Naive thymus-derived CD8-positive, alpha-beta T cell (primary cell): Measurements from ENCODE around the gene MGAT4B. TPM values are rescaled to one million over a fixed set of nuclear protein-coding genes. Genes with fewer than 3 reads are reported as not detected.

ENCODE experiments used
- ATAC-seq, 2 donors: fragments of 150-1000 bp; cut with Tn5 transposase in 1 of 2; sonication (Bioruptor Pico), chemical (Tn5 transposase) in 1 of 2; 1 replicate in 1 of 2; 2 replicates in 1 of 2; pipeline ENCODE4 v1.10.0; 2021; ENCODE audit warnings: mild to moderate bottlenecking in 2 of 2, moderate library complexity in 2 of 2
- POLR2A ChIA-PET: fragments of 350-600 bp; sonication (Branson Sonifier 250); formaldehyde crosslinking; loops from one replicate; lab custom pipeline; 2021; ENCODE audit warnings: antibody characterized with exemption; lab: Charles Lee
- DNase-seq, 10 donors: peaks; one replicate each; pipeline versions ENCODE4 v3.0.0 to v3.0.0-alpha.2; 2020 to 2022
- H3K27ac Mint-ChIP-seq, 10 donors: one replicate each; pipeline ENCODE4 v1.8.0; 2020 to 2022; ENCODE audit warnings: mild to moderate bottlenecking in 10 of 10, mixed read lengths in 10 of 10, moderate library complexity in 4 of 10, inconsistent platforms in 1 of 10
- H3K27me3 Mint-ChIP-seq, 5 donors: one replicate each; pipeline ENCODE4 v1.8.0; 2021 to 2022; ENCODE audit warnings: mixed read lengths in 5 of 5
- H3K36me3 Mint-ChIP-seq, 3 donors: one replicate each; pipeline ENCODE4 v1.8.0; 2020 to 2022; ENCODE audit warnings: mixed read lengths in 3 of 3, mild to moderate bottlenecking in 2 of 3, inconsistent platforms in 1 of 3
- H3K4me1 Mint-ChIP-seq, 4 donors: one replicate each; pipeline ENCODE4 v1.8.0; 2021 to 2022; ENCODE audit warnings: mixed read lengths in 4 of 4
- H3K4me3 Mint-ChIP-seq, 10 donors: one replicate each; pipeline ENCODE4 v1.8.0; 2020 to 2022; ENCODE audit warnings: mild to moderate bottlenecking in 10 of 10, mixed read lengths in 10 of 10, moderate library complexity in 6 of 10, inconsistent platforms in 1 of 10
- H3K9me3 Mint-ChIP-seq, 9 donors: one replicate each; pipeline ENCODE4 v1.8.0; 2020 to 2022; ENCODE audit warnings: mixed read lengths in 9 of 9, mild to moderate bottlenecking in 3 of 9, inconsistent platforms in 1 of 9, moderate library complexity in 1 of 9
- polyA plus RNA-seq, 3 donors: library from polyadenylated mRNA; unstranded; fragments of 300-500 nt; fragmentation: Illumina TruSeq; gene quantifications; one replicate each; pipeline ENCODE4 v1.2.3, GENCODE V29; 2021
- total RNA-seq, 8 experiments: library from RNA in 2 of 8; stranded (reverse) in 2 of 8; gene quantifications; one replicate each; pipeline ENCODE4 v1.2.3 and lab custom pipeline; 2021 to 2026

The MGAT4B gene
- total and polyA plus RNA-seq, 5 experiments from 2014 or later, result 7.8 to 175 (median 20.9) TPM

DNA sequence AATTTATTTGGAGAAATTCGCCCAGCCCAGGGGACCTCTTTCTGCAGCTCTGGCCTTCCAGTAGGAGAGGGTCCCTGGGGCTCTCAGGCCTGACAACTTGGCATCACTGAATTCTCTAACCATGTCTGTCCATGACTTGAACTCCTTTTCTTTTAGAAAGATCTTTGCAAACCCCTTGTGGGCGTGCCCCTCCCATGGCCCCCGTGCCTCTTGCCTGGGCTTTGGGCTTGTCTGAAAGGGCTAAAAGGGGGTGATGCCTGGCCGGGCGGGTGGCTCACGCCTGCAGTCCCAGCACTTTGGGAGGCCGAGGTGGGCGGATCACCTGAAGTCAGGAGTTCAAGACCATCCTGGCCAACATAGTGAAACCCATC, 10.8 kb upstream of the MGAT4B start:
- DNase-seq (no peak), ATAC-seq (no peak)
- peaks cover 25 to 47% (median 39%) of the 10 kb centered on the region in 4 donors for H3K4me1 Mint-ChIP-seq
- no peaks in the 10 kb centered on the region for H3K9me3 Mint-ChIP-seq
- H3K27me3 Mint-ChIP-seq, result peaks cover 0 to 2% (median 0%) of the 10 kb centered on the region in 5 donors
- H3K36me3 Mint-ChIP-seq, result peaks cover 0 to 14% (median 0%) of the 10 kb centered on the region in 3 donors
- peak overlapping the region; percentile 30 to 95 (median 84) for H3K4me3 Mint-ChIP-seq
- POLR2A ChIA-PET, result interaction anchor here (0.7 to 6.8 kb wide), 6 partner anchors 8 to 194 kb away, joined by 3 to 154 read pairs (median 5); partner anchors contain the start of genes HNRNPH1 and MGAT4B
- H3K27ac Mint-ChIP-seq, result peak overlapping the region in 6 of 10 donors; percentile 22 to 92 (median 82)

DNA sequence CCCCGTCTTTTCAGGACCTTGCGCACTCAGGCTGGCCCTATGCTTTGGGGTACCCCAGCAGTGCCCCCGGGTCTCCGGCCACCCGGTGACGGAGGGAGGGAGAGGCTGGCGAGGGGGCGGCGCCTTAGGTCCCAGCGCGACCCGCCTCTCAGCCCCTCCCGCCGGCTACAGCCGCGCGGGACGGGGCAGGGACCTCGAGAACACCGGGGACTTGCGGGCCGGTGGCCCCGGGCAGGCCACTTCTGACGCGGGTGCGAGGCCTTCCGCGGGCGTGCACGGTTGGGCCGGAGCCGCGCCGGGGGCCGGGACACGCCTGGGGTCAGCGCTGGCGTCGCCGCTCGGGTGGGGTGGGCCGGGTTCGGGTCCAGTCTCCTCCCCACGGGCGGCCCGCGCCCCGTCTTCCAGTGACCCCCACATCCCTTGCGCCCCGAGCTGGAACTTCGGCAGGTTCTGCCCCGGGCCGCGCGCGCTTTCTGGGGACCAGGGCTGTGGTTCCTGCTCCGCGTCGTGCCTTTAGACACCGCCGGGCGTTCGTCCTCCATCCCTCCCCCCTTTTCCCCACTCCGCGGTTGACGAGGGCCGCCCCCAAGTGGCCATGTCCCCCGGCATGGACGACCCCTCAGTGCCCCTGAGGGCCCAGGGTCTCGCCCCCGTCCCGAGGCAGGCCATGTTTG, 10.3 kb upstream of the MGAT4B start:
- Mint-ChIP-seq H3K27ac (peak overlapping the region in 2 of 10 donors; percentile 64 to 85), H3K9me3 (no peaks in the 10 kb centered on the region), H3K36me3 (peaks cover 0 to 14% (median 0%) of the 10 kb centered on the region in 3 donors), H3K4me1 (peaks cover 19 to 42% (median 34%) of the 10 kb centered on the region in 4 donors), H3K27me3 (peaks cover 0 to 2% (median 0%) of the 10 kb centered on the region in 5 donors), H3K4me3 (peak overlapping the region in 9 of 10 donors; percentile 30 to 95 (median 84))
- ATAC-seq, result no peak
- POLR2A ChIA-PET, result interaction anchor here (0.7 to 6.8 kb wide), 5 partner anchors 10 to 194 kb away, joined by 3 to 154 read pairs (median 6); partner anchors contain the start of genes HNRNPH1 and MGAT4B
- DNase-seq, result no peak

DNA sequence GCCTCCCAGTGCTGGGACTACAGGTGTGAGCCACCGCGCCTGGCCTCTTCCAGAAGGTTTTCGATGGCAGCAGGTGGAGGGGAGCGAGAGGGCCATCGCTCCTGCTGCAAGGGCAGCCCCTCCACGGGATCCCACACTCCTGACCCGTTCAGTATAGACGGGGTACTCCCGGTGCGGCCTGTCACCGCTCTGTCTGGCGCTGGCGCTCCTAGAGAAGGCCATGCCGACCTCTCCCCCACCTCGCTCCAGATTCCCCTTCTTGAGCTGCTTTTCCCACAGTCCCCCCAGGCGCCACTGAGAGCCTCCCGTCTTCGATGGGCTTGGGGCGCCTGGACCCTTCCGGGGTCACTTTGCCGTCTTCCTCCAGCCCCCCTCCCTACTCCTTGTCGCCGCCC, 9.7 kb upstream of the MGAT4B start:
- DNase-seq (no peak), ATAC-seq (no peak)
- no peaks in the 10 kb centered on the region for H3K9me3 Mint-ChIP-seq
- H3K4me3 Mint-ChIP-seq, result peak overlapping the region in 6 of 10 donors; percentile 4 to 82 (median 29)
- no peak overlapping the region for H3K27ac Mint-ChIP-seq
- POLR2A ChIA-PET, result interaction anchor here (0.5 to 1.8 kb wide), 2 partner anchors 10 to 132 kb away, joined by 6 to 7 read pairs; partner anchors contain the start of gene MGAT4B
- peaks cover 0 to 14% (median 0%) of the 10 kb centered on the region in 3 donors for H3K36me3 Mint-ChIP-seq
- H3K27me3 Mint-ChIP-seq, result no peaks in the 10 kb centered on the region
- H3K4me1 Mint-ChIP-seq, result peaks cover 16 to 37% (median 29%) of the 10 kb centered on the region in 4 donors

DNA sequence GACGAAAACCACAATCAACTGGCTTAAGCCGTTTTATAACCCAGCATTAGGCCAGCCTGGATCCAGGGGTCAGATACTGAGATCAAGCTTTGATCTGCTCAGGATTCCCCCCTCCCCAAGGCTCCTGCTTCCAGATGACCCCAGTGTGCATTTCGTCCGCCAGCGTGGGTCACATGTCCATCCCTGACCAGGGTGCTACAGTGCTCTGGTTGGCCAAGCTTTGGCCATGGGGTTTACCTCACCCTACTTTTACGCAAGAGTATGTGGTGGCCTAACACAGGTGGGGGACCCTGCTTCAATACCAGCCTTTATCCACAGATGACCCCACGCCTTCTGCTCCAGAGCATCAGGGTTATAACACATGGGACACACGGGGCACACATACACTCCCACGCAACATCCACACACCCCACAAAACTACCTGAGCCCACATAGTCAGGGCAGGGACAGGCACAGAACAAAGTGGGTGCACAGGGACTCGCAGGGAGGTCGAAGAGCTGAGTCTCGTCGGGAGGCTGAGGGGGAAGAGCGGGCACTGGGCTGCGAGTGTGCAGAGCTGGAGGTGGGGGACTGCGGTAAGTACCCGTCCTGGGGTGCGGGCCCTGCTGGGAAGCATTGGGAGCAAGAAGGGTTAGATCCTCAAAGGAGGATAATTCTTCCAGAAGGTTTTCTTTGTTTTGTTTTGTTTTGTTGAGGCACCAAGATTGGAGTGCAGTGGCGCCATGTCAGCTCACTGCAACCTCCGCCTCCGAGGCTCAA, 9.0 kb upstream of the MGAT4B start:
- Mint-ChIP-seq H3K27me3 (no peaks in the 10 kb centered on the region), H3K4me1 (peaks cover 16 to 36% (median 29%) of the 10 kb centered on the region in 4 donors), H3K9me3 (no peaks in the 10 kb centered on the region), H3K36me3 (peaks cover 0 to 15% (median 0%) of the 10 kb centered on the region in 3 donors), H3K27ac (peak overlapping the region in 2 of 10 donors; percentile 66 to 74), H3K4me3 (peak overlapping the region in 8 of 10 donors; percentile 22 to 74 (median 56))
- no peak for DNase-seq
- ATAC-seq, result no peak
- POLR2A ChIA-PET, result interaction anchor here (0.5 to 1.8 kb wide), 3 partner anchors 9 to 131 kb away, joined by 3 to 7 read pairs (median 6); partner anchors contain the start of gene MGAT4B

DNA sequence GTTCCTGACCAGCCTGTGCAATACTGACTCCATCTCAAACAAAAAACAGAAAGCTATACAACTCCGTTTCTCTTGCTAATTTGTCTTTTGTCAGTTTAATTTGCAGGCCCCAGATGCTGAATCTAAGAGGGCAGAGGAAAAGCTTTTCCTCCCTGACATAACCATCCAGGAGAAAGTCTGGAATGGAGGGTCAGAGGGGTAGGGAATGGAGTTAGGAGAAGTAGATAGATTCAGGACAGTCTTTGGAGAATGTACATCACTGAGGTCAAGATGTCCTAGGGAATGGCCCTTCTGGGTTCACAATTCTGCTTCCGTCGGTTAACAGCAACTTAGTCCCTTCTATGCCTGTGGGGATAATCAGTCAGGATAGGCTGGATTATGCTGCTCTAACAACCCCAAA, 7.4 kb upstream of the MGAT4B start:
- ATAC-seq, result no peak
- H3K9me3 Mint-ChIP-seq, result no peaks in the 10 kb centered on the region
- POLR2A ChIA-PET, result interaction anchor here (0.9 to 1.8 kb wide), 3 partner anchors 9 to 81 kb away, joined by 3 to 8 read pairs (median 3); no protein-coding TSS in a partner anchor

DNA sequence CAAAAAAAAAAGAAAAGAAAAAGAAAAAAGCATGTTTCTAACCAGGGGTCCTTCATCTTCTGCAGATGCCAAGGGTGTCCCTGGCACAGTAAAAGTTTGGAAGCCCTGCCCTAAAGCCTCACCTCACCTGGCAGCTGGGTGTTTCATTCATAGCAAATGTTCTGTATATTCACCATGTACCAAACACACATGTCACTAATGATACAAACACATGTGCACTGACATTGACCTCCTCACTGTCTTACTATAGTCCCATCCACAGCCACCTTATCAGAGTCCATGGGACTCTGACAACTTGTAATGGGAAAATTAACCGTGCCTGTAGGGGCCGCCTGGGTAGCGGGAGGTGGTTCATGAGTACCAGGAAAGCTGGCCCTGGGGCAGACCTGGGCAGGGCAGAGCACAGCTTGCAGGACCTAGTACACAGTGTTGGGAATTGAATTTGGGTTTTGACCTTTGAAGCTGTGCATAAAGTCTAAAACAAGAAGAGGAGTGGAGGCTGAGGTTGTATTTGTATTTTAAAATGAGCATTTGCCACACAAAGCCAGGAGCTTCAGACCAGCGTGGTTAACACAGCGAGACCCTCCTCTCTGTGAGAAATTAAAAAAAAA, 6.4 kb upstream of the MGAT4B start:
- ATAC-seq (no peak), DNase-seq (no peak)
- no peak overlapping the region for H3K4me3 Mint-ChIP-seq
- peak overlapping the region in 1 of 10 donors; percentile 35 for H3K27ac Mint-ChIP-seq
- H3K4me1 Mint-ChIP-seq, result peaks cover 4 to 15% (median 14%) of the 10 kb centered on the region in 4 donors
- no peaks in the 10 kb centered on the region for H3K27me3 Mint-ChIP-seq
- H3K36me3 Mint-ChIP-seq, result peaks cover 0 to 15% (median 0%) of the 10 kb centered on the region in 3 donors
- no peaks in the 10 kb centered on the region for H3K9me3 Mint-ChIP-seq
- POLR2A ChIA-PET, result interaction anchor here (1.8 kb wide), 1 partner anchor 10 kb away, joined by 8 read pairs; no protein-coding TSS in a partner anchor

More for the DNA sequence above, 7.4 kb upstream of the MGAT4B start:
- peaks cover 0 to 15% (median 0%) of the 10 kb centered on the region in 3 donors for H3K36me3 Mint-ChIP-seq
- no peak overlapping the region for H3K4me3 Mint-ChIP-seq
- H3K27me3 Mint-ChIP-seq, result no peaks in the 10 kb centered on the region
- peaks cover 9 to 23% (median 19%) of the 10 kb centered on the region in 4 donors for H3K4me1 Mint-ChIP-seq
- H3K27ac Mint-ChIP-seq, result no peak overlapping the region
- no peak for DNase-seq

DNA sequence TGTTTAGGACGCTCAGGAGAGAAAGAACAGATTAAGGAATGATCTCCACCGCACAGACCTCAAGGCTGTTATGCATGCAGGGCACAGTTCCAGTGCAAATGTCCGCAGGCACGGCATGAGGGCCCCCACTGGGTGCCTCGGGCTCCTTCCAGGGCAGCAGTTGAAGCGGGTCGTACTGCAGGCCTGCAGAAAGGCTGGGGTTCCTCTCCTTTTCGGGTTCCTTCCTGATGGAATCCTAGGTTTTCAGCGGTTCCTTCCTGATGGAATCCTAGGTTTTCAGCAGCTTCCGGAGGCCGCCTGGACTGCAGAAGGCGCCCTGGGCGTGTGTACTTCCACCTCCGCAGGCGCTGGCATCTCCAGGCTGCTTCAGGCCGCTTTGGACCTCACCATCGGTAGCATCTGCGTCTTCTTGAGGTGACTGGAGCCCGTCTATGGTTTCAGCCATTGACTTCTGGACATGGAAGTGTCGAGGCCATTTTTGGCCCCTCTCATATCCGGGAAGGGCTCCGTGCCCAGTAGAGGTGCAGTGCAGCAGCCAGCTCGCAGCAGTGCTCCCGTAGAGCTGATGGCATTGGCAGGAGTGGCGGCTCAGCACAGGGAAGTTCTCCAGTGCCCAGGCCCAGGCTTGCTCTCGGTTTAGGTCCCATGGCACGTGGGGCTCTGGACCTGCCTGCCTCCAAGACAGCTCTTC, 5.6 kb upstream of the MGAT4B start:
- POLR2A ChIA-PET, result interaction anchor here (1.8 kb wide), 1 partner anchor 10 kb away, joined by 8 read pairs; no protein-coding TSS in a partner anchor
- peaks cover 0 to 15% (median 0%) of the 10 kb centered on the region in 3 donors for H3K36me3 Mint-ChIP-seq
- no peaks in the 10 kb centered on the region for H3K9me3 Mint-ChIP-seq
- no peaks in the 10 kb centered on the region for H3K27me3 Mint-ChIP-seq
- no peak overlapping the region for H3K4me3 Mint-ChIP-seq
- DNase-seq (no peak), ATAC-seq (no peak)
- no peak overlapping the region for H3K27ac Mint-ChIP-seq
- H3K4me1 Mint-ChIP-seq, result peaks cover 2 to 9% (median 8%) of the 10 kb centered on the region in 4 donors

DNA sequence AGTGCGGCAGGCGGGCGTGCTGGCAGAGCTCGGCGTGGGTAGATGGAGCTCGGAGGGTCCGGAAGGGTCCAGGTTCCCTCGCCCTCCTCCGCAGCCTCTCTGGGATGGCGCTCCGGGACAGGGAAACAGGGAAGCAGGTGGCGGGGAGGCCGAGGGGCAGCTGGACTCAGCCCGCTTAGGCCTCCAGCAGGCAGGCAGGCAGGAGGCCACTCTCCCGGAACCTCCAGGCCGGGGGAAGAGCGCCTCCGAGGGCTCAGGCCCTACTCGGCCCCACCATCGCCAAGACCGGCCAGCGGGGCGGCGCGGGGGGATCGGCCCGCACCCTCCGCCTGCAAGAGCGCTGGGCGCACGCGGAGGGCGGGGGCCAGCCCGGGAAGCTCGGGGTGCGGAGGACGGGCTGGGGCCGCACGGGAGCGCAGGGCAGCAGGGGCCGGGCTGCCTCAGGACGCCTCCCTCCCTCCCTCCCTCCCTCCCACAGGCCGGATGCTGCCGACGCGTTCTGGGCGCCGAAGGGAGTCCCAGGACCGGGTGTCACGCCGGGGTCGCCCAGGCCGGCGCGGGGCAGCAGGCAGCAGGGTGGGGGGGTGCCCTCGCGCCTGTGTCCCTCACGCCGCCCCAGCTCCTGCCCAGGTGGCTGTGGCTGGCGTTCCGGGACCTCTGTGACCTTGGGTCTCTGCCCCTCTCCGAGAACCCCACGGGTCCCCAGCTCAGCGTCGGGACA, 977 bp downstream of the MGAT4B start:
- H3K4me1 Mint-ChIP-seq, result peaks cover 22 to 42% (median 36%) of the 10 kb centered on the region in 4 donors
- no peak for DNase-seq
- peak overlapping the region in 9 of 10 donors; percentile 73 to 93 (median 89) for H3K27ac Mint-ChIP-seq
- no peaks in the 10 kb centered on the region for H3K9me3 Mint-ChIP-seq
- H3K27me3 Mint-ChIP-seq, result peaks cover 0 to 3% (median 0%) of the 10 kb centered on the region in 5 donors
- peaks cover 0 to 3% (median 2%) of the 10 kb centered on the region in 3 donors for H3K36me3 Mint-ChIP-seq
- H3K4me3 Mint-ChIP-seq, result peak overlapping the region; percentile 79 to 92 (median 86)
- peak in 1 of 2 donors; percentile 10 for ATAC-seq
- POLR2A ChIA-PET, result interaction anchor here (0.6 to 7.8 kb wide), 9 partner anchors 9 to 182 kb away, joined by 3 to 154 read pairs (median 7); partner anchors contain the start of genes HNRNPH1, LTC4S and SQSTM1

DNA sequence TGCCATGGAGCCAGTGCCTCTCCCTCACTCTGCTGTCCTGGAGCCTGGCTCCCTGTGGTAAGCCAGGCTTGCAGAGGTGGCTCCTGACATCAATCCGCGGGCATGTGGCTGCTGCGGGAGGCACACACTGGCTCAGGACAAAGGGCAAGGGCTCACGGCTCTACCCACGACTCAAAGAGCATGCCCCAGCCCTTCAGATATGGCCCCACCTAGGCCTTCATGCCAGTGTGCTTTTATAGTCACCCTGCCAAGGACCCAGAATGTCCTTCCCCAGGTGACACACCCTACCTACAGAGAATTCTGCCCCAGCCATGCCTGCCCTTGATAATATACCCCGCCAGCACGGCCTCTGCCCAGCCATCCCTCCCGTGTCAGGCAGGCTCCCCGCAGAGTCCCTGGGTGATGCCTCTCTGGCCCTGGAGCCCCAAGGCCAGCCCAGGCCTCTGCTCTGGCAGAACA, 1.6 kb downstream of the MGAT4B start:
- peaks cover 0 to 3% (median 0%) of the 10 kb centered on the region in 5 donors for H3K27me3 Mint-ChIP-seq
- peaks cover 0 to 3% (median 2%) of the 10 kb centered on the region in 3 donors for H3K36me3 Mint-ChIP-seq
- peak overlapping the region; percentile 79 to 92 (median 86) for H3K4me3 Mint-ChIP-seq
- ATAC-seq (no peak), DNase-seq (no peak)
- H3K4me1 Mint-ChIP-seq, result peaks cover 22 to 42% (median 36%) of the 10 kb centered on the region in 4 donors
- peak overlapping the region; percentile 73 to 93 (median 89) for H3K27ac Mint-ChIP-seq
- POLR2A ChIA-PET, result interaction anchor here (1.0 to 7.8 kb wide), 7 partner anchors 9 to 181 kb away, joined by 3 to 154 read pairs (median 8); partner anchors contain the start of genes HNRNPH1, LTC4S and SQSTM1
- no peaks in the 10 kb centered on the region for H3K9me3 Mint-ChIP-seq

DNA sequence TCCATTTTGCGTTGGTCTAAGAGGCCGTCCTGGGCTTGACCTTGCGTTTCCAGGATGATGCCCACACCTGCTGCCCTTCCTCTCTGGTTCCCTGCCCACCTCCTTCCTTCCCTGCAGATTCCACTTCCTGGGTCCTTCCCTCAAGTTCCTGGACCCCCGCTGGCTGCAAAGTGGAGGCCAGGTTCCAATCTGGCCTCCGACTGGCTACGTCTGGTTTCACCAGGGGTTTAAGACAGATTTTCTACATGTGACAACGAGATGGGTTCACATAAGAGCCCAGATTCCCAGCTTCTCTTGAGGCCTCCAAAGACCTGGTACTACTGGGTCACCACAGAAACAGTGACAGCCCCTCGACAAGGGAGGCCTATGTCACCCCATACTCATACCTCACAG, 2.1 kb downstream of the MGAT4B start:
- Mint-ChIP-seq H3K27ac (peak overlapping the region; percentile 16 to 93 (median 87)), H3K4me1 (peaks cover 22 to 42% (median 37%) of the 10 kb centered on the region in 4 donors), H3K9me3 (no peaks in the 10 kb centered on the region), H3K27me3 (peaks cover 0 to 3% (median 0%) of the 10 kb centered on the region in 5 donors), H3K36me3 (peaks cover 0 to 7% (median 2%) of the 10 kb centered on the region in 3 donors), H3K4me3 (peak overlapping the region; percentile 79 to 92 (median 86))
- DNase-seq, result no peak
- POLR2A ChIA-PET, result interaction anchor here (0.8 to 7.8 kb wide), 4 partner anchors 10 to 181 kb away, joined by 4 to 154 read pairs (median 11); partner anchors contain the start of genes HNRNPH1, LTC4S and SQSTM1
- no peak for ATAC-seq
